MM.1S (cell line): Measurements from ENCODE around the gene PDZD8.

Experiments used
- DNase-seq: peaks from one replicate; pipeline ENCODE4 v3.0.0-alpha.2; 2015
- H2AFZ ChIP-seq: fragments of 300-600 bp; sonication (generic); 2 replicates; pipeline ENCODE4 v1.6.0; 2016; ENCODE audit warnings: antibody characterized with exemption, low read length
- H3F3A ChIP-seq: fragments of 300-600 bp; sonication (generic); 2 replicates; pipeline ENCODE4 v1.6.1; 2016; ENCODE audit warnings: mild to moderate bottlenecking, antibody characterized with exemption, low read length, moderate library complexity, mixed read lengths; ENCODE audit not compliant: insufficient read depth
- H3K27ac ChIP-seq: fragments of 300-600 bp; sonication (generic); 2 replicates; pipeline ENCODE4 v1.5.1; 2016; ENCODE audit warnings: mild to moderate bottlenecking, low read length
- H3K27me3 ChIP-seq: fragments of 300-600 bp; sonication (generic); replicated peaks from 2 replicates; pipeline ENCODE4 v1.6.0; 2016; ENCODE audit warnings: low read length; ENCODE audit not compliant: insufficient read depth
- H3K36me3 ChIP-seq: fragments of 300-600 bp; sonication (generic); replicated peaks from 2 replicates; pipeline ENCODE4 v1.6.1; 2016; ENCODE audit warnings: mild to moderate bottlenecking, low read length, mixed read lengths; ENCODE audit not compliant: insufficient read depth
- H3K4me1 ChIP-seq: fragments of 300-600 bp; sonication (generic); 2 replicates; pipeline ENCODE4 v1.6.1; 2016; ENCODE audit warnings: low read length, mixed read lengths
- H3K4me2 ChIP-seq: fragments of 300-600 bp; sonication (generic); 2 replicates; pipeline ENCODE4 v1.6.0; 2016; ENCODE audit warnings: low read depth, low read length
- H3K4me3 ChIP-seq: fragments of 300-600 bp; sonication (generic); 2 replicates; pipeline ENCODE4 v1.5.1; 2016; ENCODE audit warnings: low read length, mixed read lengths
- H3K79me2 ChIP-seq: fragments of 300-600 bp; sonication (generic); 2 replicates; pipeline ENCODE4 v1.6.1; 2016; ENCODE audit warnings: mixed run types, low read length, mixed read lengths
- H3K9ac ChIP-seq: fragments of 300-600 bp; sonication (generic); 2 replicates; pipeline ENCODE4 v1.6.1; 2016; ENCODE audit warnings: low read length, mixed read lengths
- H3K9me2 ChIP-seq: fragments of 300-600 bp; sonication (generic); replicated peaks from 2 replicates; pipeline ENCODE4 v1.6.1; 2016; ENCODE audit warnings: mild to moderate bottlenecking, low read length, mixed read lengths; ENCODE audit not compliant: insufficient read depth
- H3K9me3 ChIP-seq: fragments of 300-600 bp; sonication (generic); replicated peaks from 2 replicates; pipeline ENCODE4 v1.6.1; 2016; ENCODE audit warnings: mild to moderate bottlenecking, low read length, mixed read lengths; ENCODE audit not compliant: insufficient read depth
- H4K20me1 ChIP-seq: fragments of 300-600 bp; sonication (generic); 2 replicates; pipeline ENCODE4 v1.6.1; 2016; ENCODE audit warnings: mild to moderate bottlenecking, low read length, moderate library complexity, mixed read lengths; ENCODE audit not compliant: insufficient read depth
- EZH2 ChIP-seq: fragments of 300-600 bp; sonication (generic); optimal IDR thresholded peaks from 2 replicates; pipeline ENCODE3; 2017; ENCODE audit warnings: low read depth, mild to moderate bottlenecking, antibody characterized with exemption, low read length, mixed read lengths
- EZH2phosphoT487 ChIP-seq: fragments of 300-600 bp; sonication (generic); IDR thresholded peaks from 2 replicates; pipeline ENCODE4 v1.6.1; 2018; ENCODE audit warnings: antibody characterized with exemption, low read length
- TF ChIP-seq, protein P1 (sequence below): fragments of 300-600 bp; sonication (generic); IDR thresholded peaks from 2 replicates; pipeline ENCODE4 v1.5.1; 2016; ENCODE audit warnings: antibody characterized with exemption, low read length, mixed read lengths

PDZD8 gene

DNA sequence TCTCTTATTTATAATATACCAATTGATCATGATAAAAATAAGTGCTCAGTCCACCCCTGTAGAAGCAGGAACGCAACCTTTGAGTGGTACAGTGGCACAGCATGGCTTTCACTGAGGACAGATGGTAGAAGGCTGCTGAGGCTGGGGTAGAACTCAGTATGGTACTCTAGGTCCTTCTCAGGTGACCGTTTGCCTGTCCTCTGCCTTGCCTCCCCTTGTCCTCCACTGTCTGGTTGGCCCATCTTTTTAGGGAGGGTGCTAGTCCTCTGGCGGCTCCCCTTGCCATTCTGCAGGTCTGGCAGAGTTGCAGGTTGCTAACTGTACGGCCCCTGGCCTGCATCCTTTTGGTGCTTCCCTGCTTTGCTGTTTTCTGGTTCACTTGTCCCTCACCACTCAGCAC lies 107.0 kb downstream of the PDZD8 start:
- H3K4me1 ChIP-seq = no peaks in the 10 kb centered on the region
- H3K27ac ChIP-seq = no peak overlapping the region
- H3K79me2 ChIP-seq = no peaks in the 10 kb centered on the region
- DNase-seq = no peak
- no peak overlapping the region for H3K9ac ChIP-seq
- no peak overlapping the region for H3K4me2 ChIP-seq
- H3F3A ChIP-seq = no peaks in the 10 kb centered on the region
- no peak overlapping the region for H3K4me3 ChIP-seq
- no peaks in the 10 kb centered on the region for H3K36me3 ChIP-seq
- no peak overlapping the region for H2AFZ ChIP-seq
- no peaks in the 10 kb centered on the region for H3K9me2 ChIP-seq
- H4K20me1 ChIP-seq = no peaks in the 10 kb centered on the region
- TF ChIP-seq EZH2 = no peak
- no peak for TF ChIP-seq EZH2phosphoT487
- TF ChIP-seq, protein P1, sequence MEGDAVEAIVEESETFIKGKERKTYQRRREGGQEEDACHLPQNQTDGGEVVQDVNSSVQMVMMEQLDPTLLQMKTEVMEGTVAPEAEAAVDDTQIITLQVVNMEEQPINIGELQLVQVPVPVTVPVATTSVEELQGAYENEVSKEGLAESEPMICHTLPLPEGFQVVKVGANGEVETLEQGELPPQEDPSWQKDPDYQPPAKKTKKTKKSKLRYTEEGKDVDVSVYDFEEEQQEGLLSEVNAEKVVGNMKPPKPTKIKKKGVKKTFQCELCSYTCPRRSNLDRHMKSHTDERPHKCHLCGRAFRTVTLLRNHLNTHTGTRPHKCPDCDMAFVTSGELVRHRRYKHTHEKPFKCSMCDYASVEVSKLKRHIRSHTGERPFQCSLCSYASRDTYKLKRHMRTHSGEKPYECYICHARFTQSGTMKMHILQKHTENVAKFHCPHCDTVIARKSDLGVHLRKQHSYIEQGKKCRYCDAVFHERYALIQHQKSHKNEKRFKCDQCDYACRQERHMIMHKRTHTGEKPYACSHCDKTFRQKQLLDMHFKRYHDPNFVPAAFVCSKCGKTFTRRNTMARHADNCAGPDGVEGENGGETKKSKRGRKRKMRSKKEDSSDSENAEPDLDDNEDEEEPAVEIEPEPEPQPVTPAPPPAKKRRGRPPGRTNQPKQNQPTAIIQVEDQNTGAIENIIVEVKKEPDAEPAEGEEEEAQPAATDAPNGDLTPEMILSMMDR = no peak
- H3K9me3 ChIP-seq = no peaks in the 10 kb centered on the region
- no peaks in the 10 kb centered on the region for H3K27me3 ChIP-seq

DNA sequence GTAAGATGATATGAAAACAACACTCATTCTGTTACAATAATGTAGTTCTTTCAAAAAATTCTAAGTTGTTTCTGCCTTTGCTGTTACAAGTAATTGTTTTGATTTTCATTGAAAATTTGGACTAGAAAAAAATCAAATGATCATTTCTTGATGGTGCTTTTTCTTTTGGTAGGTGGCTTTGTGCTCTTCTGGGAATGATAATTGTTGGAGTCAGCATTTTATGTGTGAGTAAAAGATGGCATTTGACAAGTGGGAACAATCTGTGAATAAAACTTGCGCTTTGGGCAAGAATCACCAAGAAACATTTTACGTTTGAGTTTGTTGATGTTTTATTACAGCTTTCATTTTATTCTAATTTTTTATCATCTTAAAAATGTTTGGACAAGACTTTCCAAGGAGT lies 108.4 kb downstream of the PDZD8 start:
- H3K4me1 ChIP-seq = no peaks in the 10 kb centered on the region
- no peaks in the 10 kb centered on the region for H3F3A ChIP-seq

DNA sequence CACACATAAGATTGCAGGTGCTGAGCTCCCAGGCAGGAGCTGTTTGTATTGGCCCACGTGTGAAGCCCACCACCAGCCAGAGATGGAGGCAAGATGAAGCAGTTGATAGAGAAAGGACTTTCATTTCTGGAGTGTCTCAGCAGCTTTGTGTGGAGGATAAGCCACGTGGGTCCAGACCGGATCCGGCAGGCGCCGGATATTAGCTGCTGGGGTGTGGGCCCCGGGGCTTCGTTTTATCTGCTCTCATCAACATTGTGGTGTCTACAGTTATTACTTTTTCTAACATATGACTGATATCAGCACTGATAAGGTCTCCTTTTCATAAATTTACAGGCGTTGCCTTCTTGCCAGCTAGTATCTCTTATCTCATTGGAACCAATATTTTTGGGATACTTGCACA lies 108.8 kb downstream of the PDZD8 start:
- no peak overlapping the region for H3K27ac ChIP-seq
- no peak for DNase-seq
- no peak overlapping the region for H3K4me3 ChIP-seq
- H3K9me3 ChIP-seq = no peaks in the 10 kb centered on the region
- H3F3A ChIP-seq = no peaks in the 10 kb centered on the region
- no peak overlapping the region for H3K9ac ChIP-seq
- no peaks in the 10 kb centered on the region for H4K20me1 ChIP-seq
- H3K9me2 ChIP-seq = no peaks in the 10 kb centered on the region
- H3K79me2 ChIP-seq = no peaks in the 10 kb centered on the region
- H3K4me1 ChIP-seq = no peaks in the 10 kb centered on the region
- H2AFZ ChIP-seq = no peak overlapping the region
- no peaks in the 10 kb centered on the region for H3K27me3 ChIP-seq
- no peak overlapping the region for H3K4me2 ChIP-seq
- TF ChIP-seq EZH2 (no peak), EZH2phosphoT487 (no peak)
- TF ChIP-seq, protein P1 = no peak
- no peaks in the 10 kb centered on the region for H3K36me3 ChIP-seq

More for the DNA sequence above, 108.4 kb downstream of the PDZD8 start:
- H2AFZ ChIP-seq = no peak overlapping the region
- TF ChIP-seq EZH2phosphoT487 (no peak), EZH2 (no peak)
- TF ChIP-seq, protein P1 = no peak
- no peak overlapping the region for H3K4me3 ChIP-seq
- H3K9me2 ChIP-seq = no peaks in the 10 kb centered on the region
- H3K27ac ChIP-seq = no peak overlapping the region
- H3K4me2 ChIP-seq = no peak overlapping the region
- H3K9me3 ChIP-seq = no peaks in the 10 kb centered on the region
- no peaks in the 10 kb centered on the region for H4K20me1 ChIP-seq
- no peaks in the 10 kb centered on the region for H3K36me3 ChIP-seq
- H3K9ac ChIP-seq = no peak overlapping the region
- no peak for DNase-seq
- H3K27me3 ChIP-seq = no peaks in the 10 kb centered on the region
- no peaks in the 10 kb centered on the region for H3K79me2 ChIP-seq
